Osteoblast (primary cell): ENCODE data around the gene FAT4. TPM values are rescaled to one million over a fixed set of nuclear protein-coding genes. Genes with fewer than 3 reads are reported as not detected.

Experiments used
- DNase-seq: peaks from one replicate; pipeline ENCODE4 v3.0.0; 2011; ENCODE audit warnings: low spot score, mixed read lengths; ENCODE audit not compliant: insufficient read length; ENCODE audit errors: missing footprints
- H2AFZ ChIP-seq: 2 replicates; pipeline ENCODE4 v1.6.0; 2011; ENCODE audit warnings: mild to moderate bottlenecking, low read length
- H3K27ac ChIP-seq: 2 replicates; pipeline ENCODE4 v1.5.1; 2011; ENCODE audit warnings: mild to moderate bottlenecking, low read depth, low read length, moderate library complexity
- H3K27me3 ChIP-seq: 2 replicates; pipeline ENCODE4 v1.6.0; 2012; ENCODE audit warnings: mild to moderate bottlenecking, control low read depth, inconsistent platforms, low read length, moderate library complexity; ENCODE audit not compliant: insufficient read depth
- H3K36me3 ChIP-seq: 2 replicates; pipeline ENCODE4 v1.5.1; 2011; ENCODE audit warnings: mild to moderate bottlenecking, low read length, control low read depth, moderate library complexity; ENCODE audit not compliant: insufficient read depth
- H3K4me1 ChIP-seq: 2 replicates; pipeline ENCODE4 v1.5.1; 2011; ENCODE audit warnings: mild to moderate bottlenecking, low read length, control low read depth, moderate library complexity; ENCODE audit not compliant: insufficient read depth
- H3K4me2 ChIP-seq: 2 replicates; pipeline ENCODE4 v1.6.0; 2011; ENCODE audit warnings: mild to moderate bottlenecking, low read length; ENCODE audit not compliant: insufficient read depth
- H3K4me3 ChIP-seq: fragments of 200-600 bp; sonication (generic); 3 replicates; pipeline ENCODE4 v1.5.1; 2012; ENCODE audit warnings: mild to moderate bottlenecking, low read length, inconsistent platforms; ENCODE audit not compliant: insufficient read depth
- H3K79me2 ChIP-seq: 2 replicates; pipeline ENCODE4 v1.6.0; 2012; ENCODE audit warnings: mild to moderate bottlenecking, low read length, control low read depth, inconsistent platforms; ENCODE audit not compliant: insufficient read depth
- H3K9me3 ChIP-seq: 2 replicates; pipeline ENCODE4 v1.5.1; 2011; ENCODE audit warnings: low read depth, low read length, control low read depth
- H4K20me1 ChIP-seq: 2 replicates; pipeline ENCODE4 v1.6.0; 2012; ENCODE audit warnings: mild to moderate bottlenecking, low read length, control low read depth; ENCODE audit not compliant: insufficient read depth
- CTCF ChIP-seq: IDR thresholded peaks from 2 replicates; pipeline ENCODE4 v1.5.1; 2011; ENCODE audit warnings: mild to moderate bottlenecking, low read depth, low read length, moderate library complexity; ENCODE audit errors: extremely low read depth
- total RNA-seq: library from RNA; depleted of rRNA; stranded (reverse); fragments of >200 nt; gene quantifications from 2 replicates; pipeline ENCODE4 v1.2.3, GENCODE V29; 2012

FAT4 gene
- total RNA-seq, 1 donor: 27.9 TPM

- no peak overlapping the region for H3K4me3 ChIP-seq
- no peak overlapping the region for H3K4me2 ChIP-seq
- H3K4me1 ChIP-seq: peaks cover 3% of the 10 kb centered on the region
- no peaks in the 10 kb centered on the region for H3K9me3 ChIP-seq
- H3K27me3 ChIP-seq: no peaks in the 10 kb centered on the region
- TF ChIP-seq CTCF: no peak
- H3K36me3 ChIP-seq: no peaks in the 10 kb centered on the region
- peaks cover 10% of the 10 kb centered on the region for H3K79me2 ChIP-seq
- H2AFZ ChIP-seq: no peak overlapping the region
- no peak overlapping the region for H3K27ac ChIP-seq
- no peak for DNase-seq
- no peaks in the 10 kb centered on the region for H4K20me1 ChIP-seq
Observed at GRCh38 chr4:125334926-125335325, 20.2 kb downstream of the FAT4 start.

GRCh38 chr4:125338814-125339213, 24.1 kb downstream of the FAT4 start:
- Histone ChIP-seq H2AFZ (no peak overlapping the region), H3K27me3 (no peaks in the 10 kb centered on the region), H3K79me2 (peaks cover 2% of the 10 kb centered on the region), H3K36me3 (no peaks in the 10 kb centered on the region), H3K4me2 (no peak overlapping the region), H3K27ac (no peak overlapping the region), H4K20me1 (no peaks in the 10 kb centered on the region), H3K4me1 (no peaks in the 10 kb centered on the region), H3K9me3 (no peaks in the 10 kb centered on the region), H3K4me3 (no peak overlapping the region)
- TF ChIP-seq CTCF: no peak
- DNase-seq: no peak

- H3K4me3 ChIP-seq: no peak overlapping the region
- H3K79me2 ChIP-seq: no peaks in the 10 kb centered on the region
- H4K20me1 ChIP-seq: no peaks in the 10 kb centered on the region
- H3K27ac ChIP-seq: no peak overlapping the region
- no peak for DNase-seq
- H3K4me2 ChIP-seq: no peak overlapping the region
- TF ChIP-seq CTCF: no peak
- H2AFZ ChIP-seq: no peak overlapping the region
- H3K9me3 ChIP-seq: no peaks in the 10 kb centered on the region
- H3K36me3 ChIP-seq: no peaks in the 10 kb centered on the region
- no peaks in the 10 kb centered on the region for H3K4me1 ChIP-seq
- H3K27me3 ChIP-seq: no peaks in the 10 kb centered on the region
Observed at GRCh38 chr4:125344198-125344597, 29.4 kb downstream of the FAT4 start.

GRCh38 chr4:125346616-125347015, 31.9 kb downstream of the FAT4 start:
- Histone ChIP-seq H3K36me3 (no peaks in the 10 kb centered on the region), H3K9me3 (no peaks in the 10 kb centered on the region), H3K79me2 (no peaks in the 10 kb centered on the region), H4K20me1 (no peaks in the 10 kb centered on the region), H3K4me1 (no peaks in the 10 kb centered on the region), H3K27me3 (no peaks in the 10 kb centered on the region), H3K4me2 (no peak overlapping the region), H3K4me3 (no peak overlapping the region), H3K27ac (no peak overlapping the region), H2AFZ (no peak overlapping the region)
- no peak for DNase-seq
- no peak for TF ChIP-seq CTCF
